H7 (cell line): ENCODE data around the gene DDX31. TPM values are rescaled to one million over a fixed set of nuclear protein-coding genes. Genes with fewer than 3 reads are reported as not detected.

Source experiments
- total RNA-seq: library from RNA; depleted of rRNA; stranded (reverse); fragments of >200 nt; shearing (Covaris generic); gene quantifications from 2 replicates; pipeline ENCODE4 v1.2.3, GENCODE V29; 2014; rRNA removed

The DDX31 gene
- total RNA-seq, 1 experiment from 2014 or later = 28.9 TPM

Other genes starting within 250 kb of the DDX31 start
- gene BARHL1, start 87.4 kb downstream of the DDX31 start, total RNA-seq = 0.07 TPM in 1 of 2 replicates, not detected in the other
- gene GTF3C4, start 481 bp upstream of the DDX31 start, total RNA-seq = 24.9 and 29.5 TPM in 2 replicates
- 0.24 and 0.37 TPM in 2 replicates for gene AK8, start 208.3 kb upstream of the DDX31 start, total RNA-seq
- gene SPACA9, start 208.9 kb upstream of the DDX31 start, total RNA-seq = 0.67 and 0.80 TPM in 2 replicates